Body of pancreas (tissue), 4 donors: ENCODE data around the gene USP24.

Experiments used
- POLR2A ChIP-seq, 3 donors: fragments of 450-650 bp; IDR thresholded peaks; one replicate each; pipeline ENCODE4 v1.6.1; 2016; ENCODE audit warnings: antibody characterized with exemption in 3 of 3, mild to moderate bottlenecking in 2 of 3
- TF ChIP-seq, protein P1 (sequence below), 7 experiments: fragments of 450-650 bp in 4 of 7; fragments of 200-600 bp in 3 of 7; sonication (generic) in 3 of 7; IDR thresholded peaks; one replicate each; pipeline ENCODE4 v1.5.1; 2016 to 2019; ENCODE audit warnings: antibody characterized with exemption in 7 of 7

DNA sequence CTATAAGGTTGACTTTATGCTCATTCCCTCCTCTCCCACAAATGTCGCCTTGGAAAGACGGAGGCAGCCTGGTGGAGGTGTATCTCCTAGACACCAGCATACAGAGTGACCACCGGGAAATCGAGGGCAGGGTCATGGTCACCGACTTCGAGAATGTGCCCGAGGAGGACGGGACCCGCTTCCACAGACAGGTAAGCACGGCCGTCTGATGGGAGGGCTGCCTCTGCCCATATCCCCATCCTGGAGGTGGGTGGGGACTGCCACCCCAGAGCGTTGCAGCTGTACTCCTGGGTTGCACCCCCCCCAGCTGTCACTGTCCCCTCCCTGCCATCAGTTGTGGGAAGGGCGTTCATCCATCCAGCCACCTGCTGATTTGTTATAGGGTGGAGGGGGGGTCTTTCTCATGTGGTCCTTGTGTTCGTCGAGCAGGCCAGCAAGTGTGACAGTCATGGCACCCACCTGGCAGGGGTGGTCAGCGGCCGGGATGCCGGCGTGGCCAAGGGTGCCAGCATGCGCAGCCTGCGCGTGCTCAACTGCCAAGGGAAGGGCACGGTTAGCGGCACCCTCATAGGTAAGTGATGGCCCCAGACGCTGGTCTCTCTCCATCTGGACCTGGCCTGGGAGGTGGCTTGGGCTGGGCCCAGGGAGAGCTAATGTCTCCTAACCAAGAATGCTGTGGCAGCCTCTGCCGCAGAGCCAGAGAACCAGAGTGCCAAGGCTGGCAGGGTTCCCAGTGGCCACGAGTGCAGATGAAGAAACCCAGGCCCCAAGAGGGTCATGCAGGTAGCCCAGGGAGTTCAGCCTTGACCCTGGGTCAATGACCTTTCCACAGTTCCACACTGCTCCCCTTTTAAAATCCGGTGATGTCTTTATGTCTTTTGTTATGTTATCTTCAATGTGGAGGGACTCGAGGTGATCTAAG lies 162.7 kb downstream of the USP24 start:
- no peak for TF ChIP-seq POLR2A (IDR thresholded peaks at IDR 0.05)
- TF ChIP-seq, protein P1, sequence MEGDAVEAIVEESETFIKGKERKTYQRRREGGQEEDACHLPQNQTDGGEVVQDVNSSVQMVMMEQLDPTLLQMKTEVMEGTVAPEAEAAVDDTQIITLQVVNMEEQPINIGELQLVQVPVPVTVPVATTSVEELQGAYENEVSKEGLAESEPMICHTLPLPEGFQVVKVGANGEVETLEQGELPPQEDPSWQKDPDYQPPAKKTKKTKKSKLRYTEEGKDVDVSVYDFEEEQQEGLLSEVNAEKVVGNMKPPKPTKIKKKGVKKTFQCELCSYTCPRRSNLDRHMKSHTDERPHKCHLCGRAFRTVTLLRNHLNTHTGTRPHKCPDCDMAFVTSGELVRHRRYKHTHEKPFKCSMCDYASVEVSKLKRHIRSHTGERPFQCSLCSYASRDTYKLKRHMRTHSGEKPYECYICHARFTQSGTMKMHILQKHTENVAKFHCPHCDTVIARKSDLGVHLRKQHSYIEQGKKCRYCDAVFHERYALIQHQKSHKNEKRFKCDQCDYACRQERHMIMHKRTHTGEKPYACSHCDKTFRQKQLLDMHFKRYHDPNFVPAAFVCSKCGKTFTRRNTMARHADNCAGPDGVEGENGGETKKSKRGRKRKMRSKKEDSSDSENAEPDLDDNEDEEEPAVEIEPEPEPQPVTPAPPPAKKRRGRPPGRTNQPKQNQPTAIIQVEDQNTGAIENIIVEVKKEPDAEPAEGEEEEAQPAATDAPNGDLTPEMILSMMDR (IDR thresholded peaks at IDR 0.05) = no peak
